Hematopoietic multipotent progenitor cell treated with erythropoietin and hydrocortisone succinate and interleukin-3 and kit ligand, for 4 days (in vitro differentiated cells): ENCODE measurements around the gene MYH2.

ENCODE experiments used
- DNase-seq: peaks from one replicate; pipeline ENCODE4 v3.0.0-alpha.2; 2015

The MYH2 gene

DNA sequence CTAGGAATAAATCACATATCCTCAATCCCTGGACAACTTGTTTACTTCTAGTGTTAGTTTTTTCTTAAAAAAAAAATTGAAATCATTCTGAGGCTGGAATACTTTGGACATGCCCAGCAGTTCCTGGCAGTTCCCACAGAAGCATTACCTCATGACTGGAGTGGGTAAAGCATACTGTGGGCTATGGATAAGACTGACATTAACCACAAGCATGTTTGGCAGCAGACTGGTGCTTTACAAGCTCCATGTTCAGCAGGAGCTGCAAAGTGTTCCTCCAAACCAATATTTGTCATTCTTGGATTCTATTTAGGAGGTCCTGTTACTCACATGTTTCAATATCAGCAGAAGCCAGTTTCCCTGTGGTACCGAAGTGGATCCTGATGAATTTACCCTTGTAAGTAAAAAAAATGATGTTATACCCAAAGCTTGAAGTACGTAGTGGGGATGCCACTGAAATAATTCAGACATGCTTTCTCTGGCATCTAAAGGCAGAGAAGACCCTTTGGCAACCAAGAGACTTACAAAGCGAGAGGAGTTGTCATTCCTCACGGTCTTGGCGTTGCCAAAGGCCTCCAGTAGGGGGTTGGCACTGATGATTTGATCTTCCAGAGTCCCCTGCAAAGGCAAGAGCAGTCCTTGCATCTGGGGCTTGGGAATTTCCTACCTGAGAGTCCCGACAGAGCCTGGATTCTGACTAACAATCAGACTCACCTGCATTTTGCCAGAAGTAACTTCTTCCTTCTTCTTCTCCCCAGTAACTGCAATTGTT is 36.0 kb downstream of the MYH2 start:
- no peak for DNase-seq

DNA sequence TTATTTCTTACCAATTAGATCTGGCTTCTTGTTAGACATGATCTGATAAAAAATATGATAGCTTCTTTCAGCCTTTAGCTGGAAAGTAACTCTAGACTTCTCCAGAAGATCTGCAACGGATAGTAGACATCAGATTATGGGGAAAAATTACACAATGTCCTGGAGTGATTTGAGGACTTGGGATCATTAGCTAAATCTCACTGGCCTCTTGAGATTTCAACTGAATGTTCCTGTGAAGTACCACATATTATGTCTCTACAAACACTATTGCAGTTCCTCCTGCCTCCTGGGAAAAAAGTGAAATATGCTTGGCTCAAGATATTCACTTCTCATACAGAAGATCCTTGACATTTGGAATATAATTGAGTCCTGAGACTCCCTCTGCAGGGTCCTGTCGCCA is 36.6 kb downstream of the MYH2 start:
- no peak for DNase-seq

GRCh38 chr17:10499950-10500349 is 49.5 kb downstream of the MYH2 start:
- no peak for DNase-seq

GRCh38 chr17:10492004-10492403 is 57.5 kb downstream of the MYH2 start:
- DNase-seq = no peak

DNA sequence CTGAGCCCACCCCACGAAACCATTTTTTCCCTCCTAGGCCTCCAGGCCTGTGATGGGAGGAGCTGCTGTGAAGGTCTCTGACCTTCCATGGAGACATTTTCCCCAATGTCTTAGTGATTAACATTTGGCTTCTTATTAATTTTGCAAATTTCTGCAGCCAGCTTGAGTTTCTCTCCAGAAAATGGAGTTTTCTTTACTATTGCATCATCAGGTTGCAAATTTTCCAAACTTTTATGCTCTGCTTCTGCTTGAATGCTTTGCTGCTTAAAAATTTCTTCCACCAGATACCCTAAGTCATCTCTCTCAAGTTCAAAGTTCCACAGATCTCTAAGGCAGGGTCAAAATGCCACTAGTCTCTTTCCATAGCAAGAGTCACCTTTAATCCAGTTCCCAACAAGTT is 67.2 kb downstream of the MYH2 start:
- DNase-seq = no peak

GRCh38 chr17:10477701-10478100 is 71.8 kb downstream of the MYH2 start:
- DNase-seq = no peak

- no peak for DNase-seq
These were observed 74.9 kb downstream of the MYH2 start for GRCh38 chr17:10474536-10474935.

GRCh38 chr17:10471858-10472257 is 77.6 kb downstream of the MYH2 start:
- DNase-seq = no peak
